Urinary bladder (tissue), 4 donors: ENCODE measurements around the gene MORN5. TPM values are rescaled to one million over a fixed set of nuclear protein-coding genes. Genes with fewer than 3 reads are reported as not detected.

Experiments
- DNase-seq: peaks from one replicate; pipeline ENCODE4 v3.0.0-alpha.2; 2015; ENCODE audit errors: extremely low spot score
- H3K27ac ChIP-seq: one replicate; pipeline ENCODE4 v1.5.1; 2013; ENCODE audit warnings: low read depth, mild to moderate bottlenecking, moderate library complexity
- H3K36me3 ChIP-seq: one replicate; pipeline ENCODE4 v1.6.1; 2013; ENCODE audit warnings: mild to moderate bottlenecking, moderate library complexity; ENCODE audit not compliant: insufficient read depth
- H3K4me1 ChIP-seq: one replicate; pipeline ENCODE4 v1.6.1; 2013; ENCODE audit warnings: mild to moderate bottlenecking, moderate library complexity; ENCODE audit not compliant: insufficient read depth
- H3K4me3 ChIP-seq: one replicate; pipeline ENCODE4 v1.5.1; 2013; ENCODE audit warnings: low read depth, low read length
- WGBS: extraction: QIAGEN DNeasy Blood & Tissue Kit; methylation state at CpG from one replicate; pipeline ENCODE4 v1.1.7; 2013; 5-methylcytosine and 5-hydroxymethylcytosine counted together
- polyA plus RNA-seq: library from polyadenylated mRNA; stranded (reverse); fragments of 200-250 nt; gene quantifications from one replicate; pipeline ENCODE4 v1.2.3, GENCODE V29; 2013
- total RNA-seq: library from RNA; depleted of rRNA; stranded (reverse); fragments of >200 nt; gene quantifications from one replicate; pipeline ENCODE4 v1.2.3, GENCODE V29; 2014
- donor health status: healthy with polysubstance abuse.
- donor health status: healthy.

The MORN5 gene
- total and polyA plus RNA-seq, 2 donors = 8.4 to 22.9 TPM

DNA sequence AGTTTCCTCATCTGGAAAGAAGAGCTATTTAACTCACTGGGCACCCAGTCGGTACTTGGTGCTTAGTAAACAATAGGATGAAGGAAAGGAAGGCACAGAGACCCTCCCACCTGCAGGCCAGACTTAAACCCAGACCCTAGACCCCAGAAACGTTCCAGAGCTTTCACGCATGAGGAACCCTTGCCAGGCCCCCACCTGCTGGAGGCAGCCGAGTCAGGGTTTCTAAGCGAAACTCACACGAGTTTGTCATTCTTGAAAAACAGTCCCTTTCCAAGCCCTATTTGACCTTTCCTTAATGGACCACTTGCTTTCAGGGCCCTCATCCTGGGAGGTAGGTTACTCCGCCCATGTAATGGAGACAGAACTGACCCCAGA lies 30.8 kb upstream of the MORN5 start:
- no peaks in the 10 kb centered on the region for H3K4me1 ChIP-seq
- no peak overlapping the region for H3K4me3 ChIP-seq
- DNase-seq = no peak
- H3K27ac ChIP-seq = no peak overlapping the region
- H3K36me3 ChIP-seq = no peaks in the 10 kb centered on the region
- WGBS = 84% methylated on average over 7 of the region's 7 CpGs

DNA sequence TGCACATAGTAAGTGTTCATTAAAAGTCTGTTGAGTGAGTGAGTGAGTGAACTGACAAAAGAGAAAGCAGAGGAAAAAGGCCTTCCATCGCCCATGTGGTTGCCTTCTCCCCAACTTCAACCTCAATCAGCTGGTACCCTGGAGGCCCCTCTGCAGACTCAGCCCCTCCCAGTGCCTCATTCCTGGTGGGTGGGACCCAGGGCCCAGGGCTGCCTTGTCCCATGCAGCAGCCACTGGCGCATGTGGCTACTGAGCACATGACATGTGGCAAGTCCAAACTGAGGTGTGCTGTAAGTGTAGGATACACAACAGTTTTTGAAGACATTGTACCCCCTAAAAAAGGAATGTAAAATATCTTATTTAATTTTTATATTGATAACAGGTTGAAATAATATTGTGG lies 29.7 kb upstream of the MORN5 start:
- no peak overlapping the region for H3K4me3 ChIP-seq
- 94% methylated on average over 2 of the region's 2 CpGs for WGBS
- no peaks in the 10 kb centered on the region for H3K4me1 ChIP-seq
- no peak overlapping the region for H3K27ac ChIP-seq
- no peaks in the 10 kb centered on the region for H3K36me3 ChIP-seq
- DNase-seq = no peak

DNA sequence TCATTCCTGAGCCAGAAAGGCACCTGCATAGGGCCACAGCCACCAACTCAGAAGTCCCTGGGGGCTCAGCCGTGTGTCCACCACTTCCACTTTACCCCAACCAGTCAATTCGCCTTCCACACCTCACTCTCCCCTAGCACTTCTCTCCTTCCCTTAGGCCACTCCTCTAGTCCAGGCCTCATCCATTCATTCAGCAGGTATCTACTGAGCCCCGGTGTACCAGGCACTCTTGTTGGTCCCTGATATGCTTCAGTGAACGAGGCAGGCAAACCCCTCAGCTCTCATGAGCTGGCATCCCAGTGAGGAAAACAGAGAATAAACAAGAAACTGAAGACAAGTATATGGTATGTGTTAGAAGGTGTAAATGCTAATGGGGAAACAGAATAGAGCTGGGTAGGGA lies 28.9 kb upstream of the MORN5 start:
- H3K4me1 ChIP-seq = no peaks in the 10 kb centered on the region
- WGBS = 77% methylated on average over 4 of the region's 4 CpGs
- H3K27ac ChIP-seq = no peak overlapping the region
- H3K4me3 ChIP-seq = no peak overlapping the region
- no peaks in the 10 kb centered on the region for H3K36me3 ChIP-seq
- DNase-seq = no peak

DNA sequence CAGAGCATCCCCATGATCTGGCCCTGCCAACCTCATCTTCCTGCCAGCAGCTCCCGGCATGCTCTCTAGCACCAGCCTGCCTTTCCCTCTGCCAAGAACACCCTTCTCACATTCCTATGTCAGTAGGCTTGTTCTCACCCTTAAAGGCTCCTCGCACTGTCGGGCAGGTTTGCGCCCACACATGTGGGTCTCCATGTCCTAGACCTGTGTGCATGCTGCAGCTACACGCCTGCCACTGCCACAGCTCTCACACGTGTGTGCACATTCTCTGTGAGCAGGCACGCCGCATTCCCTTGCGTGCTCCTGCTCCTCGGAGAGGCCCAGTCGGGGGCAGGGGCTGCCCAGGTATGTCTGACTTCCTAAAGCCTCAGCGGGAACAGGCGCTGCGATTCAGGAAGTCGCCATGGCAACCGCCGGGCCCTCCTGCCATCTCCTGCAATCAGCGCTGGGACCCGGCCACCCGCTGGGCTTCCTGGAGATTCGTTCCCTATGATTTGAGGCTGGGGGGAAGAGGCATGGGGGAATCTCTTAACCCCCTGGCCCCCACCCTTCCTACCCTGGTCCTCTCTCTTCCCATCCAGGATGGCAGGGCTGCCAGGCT lies 28.2 kb upstream of the MORN5 start:
- 32% methylated on average over 21 of the region's 21 CpGs for WGBS
- Histone ChIP-seq H3K27ac (no peak overlapping the region), H3K4me1 (no peaks in the 10 kb centered on the region), H3K4me3 (no peak overlapping the region), H3K36me3 (no peaks in the 10 kb centered on the region)
- DNase-seq = no peak

DNA sequence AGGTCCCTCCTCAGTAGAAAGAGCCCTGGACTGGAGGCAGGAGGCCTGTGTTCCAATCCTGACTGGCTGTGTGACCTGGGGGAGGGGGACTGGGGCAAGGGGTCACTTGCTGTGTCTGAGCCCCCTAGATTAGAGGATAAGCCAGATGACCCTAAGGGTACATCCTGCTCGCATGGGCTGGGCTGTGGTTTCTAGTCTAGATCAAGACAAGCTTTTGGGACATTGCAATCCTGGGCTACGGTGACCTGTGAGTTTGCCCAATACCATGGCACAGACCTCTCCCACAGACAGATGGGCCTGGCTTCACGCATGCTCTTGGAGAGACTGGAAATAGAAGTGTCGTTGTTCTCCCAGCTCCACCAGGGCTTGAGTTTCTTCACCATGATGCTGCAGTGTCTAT lies 27.2 kb upstream of the MORN5 start:
- WGBS = 90% methylated on average over 4 of the region's 4 CpGs
- no peak overlapping the region for H3K4me3 ChIP-seq
- no peaks in the 10 kb centered on the region for H3K4me1 ChIP-seq
- no peak for DNase-seq
- no peak overlapping the region for H3K27ac ChIP-seq
- no peaks in the 10 kb centered on the region for H3K36me3 ChIP-seq

DNA sequence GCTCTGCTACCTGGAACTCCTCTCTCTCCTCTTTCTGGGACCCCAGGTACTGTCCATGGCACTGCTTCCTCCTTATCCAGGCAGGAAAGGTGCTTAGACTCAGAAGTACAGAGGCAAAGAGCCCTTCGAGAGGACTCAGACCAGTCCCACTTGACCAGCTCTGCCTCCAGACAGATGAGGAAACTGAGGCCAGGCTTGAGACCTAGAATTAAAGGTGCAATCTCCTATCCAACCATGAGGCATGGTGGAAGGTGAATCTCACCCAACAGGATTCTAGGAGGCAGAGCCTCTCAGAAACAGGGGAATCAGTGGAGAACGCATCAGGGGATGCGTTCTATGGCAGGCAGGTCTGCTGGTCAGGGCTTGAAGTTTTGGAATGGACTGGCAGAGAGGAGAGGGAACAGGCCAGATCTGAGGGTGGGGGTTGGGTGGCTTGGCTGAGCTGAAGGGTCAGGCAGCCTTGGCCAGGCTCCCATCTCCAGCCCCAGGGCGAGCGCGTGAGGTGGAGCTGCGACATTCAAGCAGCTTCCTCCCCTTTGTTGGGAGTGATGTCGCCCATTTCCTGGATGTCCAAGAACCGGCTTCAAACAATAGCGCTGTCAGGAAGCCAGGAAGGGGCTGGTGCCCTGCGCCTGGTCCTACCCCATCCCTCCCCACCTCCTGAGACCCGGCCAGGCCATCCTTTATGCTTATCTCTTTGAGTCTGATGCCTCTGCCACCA lies 26.3 kb upstream of the MORN5 start:
- H3K27ac ChIP-seq = no peak overlapping the region
- no peaks in the 10 kb centered on the region for H3K36me3 ChIP-seq
- WGBS = 68% methylated on average over 12 of the region's 12 CpGs
- no peak for DNase-seq
- no peaks in the 10 kb centered on the region for H3K4me1 ChIP-seq
- no peak overlapping the region for H3K4me3 ChIP-seq

DNA sequence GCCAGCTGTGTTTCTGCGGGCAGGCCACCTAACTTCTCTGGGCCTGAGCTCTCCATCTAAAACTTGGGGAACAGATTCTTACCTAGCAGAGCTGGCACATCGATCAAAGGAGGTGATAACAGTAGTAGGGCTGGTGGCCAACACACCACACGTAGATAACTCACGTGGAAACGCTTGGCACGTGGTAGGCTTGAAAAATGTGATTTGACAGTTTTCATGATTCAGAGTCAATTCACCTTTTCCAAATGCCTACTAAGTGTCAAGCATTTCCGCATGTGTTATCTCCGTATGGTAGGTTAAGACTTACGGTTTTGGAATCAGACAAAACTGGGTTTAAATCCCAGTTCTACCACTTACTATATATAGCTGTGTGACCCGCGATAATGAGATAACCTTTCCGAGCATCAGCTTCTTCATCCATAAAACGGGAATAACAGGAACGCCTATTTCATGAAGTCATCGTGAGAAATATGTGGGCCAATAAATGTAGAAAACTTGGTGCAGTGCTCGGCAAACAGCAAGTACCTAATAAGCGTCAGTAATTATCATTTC lies 25.6 kb upstream of the MORN5 start:
- no peak overlapping the region for H3K27ac ChIP-seq
- no peak for DNase-seq

DNA sequence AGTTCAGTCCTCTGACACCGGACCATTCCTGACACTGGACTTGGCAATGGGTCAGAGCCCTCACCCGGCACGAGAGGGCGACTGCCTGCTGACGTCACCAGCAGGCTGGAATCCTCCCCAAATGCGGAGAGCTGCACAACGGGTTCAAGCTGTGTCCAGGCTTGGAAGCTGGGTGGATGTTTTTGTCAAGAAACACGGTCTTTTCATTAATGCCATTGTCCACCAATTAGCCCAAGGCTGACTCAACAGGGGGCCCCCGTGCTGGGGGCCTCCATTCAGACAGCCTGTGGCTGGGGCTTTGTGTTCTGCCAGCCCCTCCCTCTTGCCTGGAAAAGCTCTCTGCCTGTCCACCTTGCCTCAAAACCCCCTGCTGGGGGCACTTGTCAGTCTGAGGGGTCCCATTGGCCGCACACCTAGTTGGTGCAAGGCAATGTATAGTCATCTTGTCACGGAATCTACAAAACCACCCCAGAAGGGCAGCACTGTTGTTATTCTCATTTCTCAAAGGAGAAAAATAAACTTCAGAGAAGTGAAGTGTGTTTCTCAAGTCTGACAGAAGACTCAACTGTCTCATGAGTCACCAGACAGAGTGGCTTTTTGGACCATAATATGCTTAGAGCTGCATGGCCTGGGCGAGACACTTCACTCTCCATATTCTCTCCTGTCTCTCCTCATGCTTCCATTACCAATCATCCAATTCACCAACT lies 24.7 kb upstream of the MORN5 start:
- no peak for DNase-seq
- Histone ChIP-seq H3K36me3 (no peaks in the 10 kb centered on the region), H3K4me1 (no peaks in the 10 kb centered on the region), H3K27ac (no peak overlapping the region), H3K4me3 (no peak overlapping the region)
- 29% methylated on average over 12 of the region's 12 CpGs for WGBS

More for the DNA sequence above, 25.6 kb upstream of the MORN5 start:
- WGBS = 55% methylated on average over 17 of the region's 17 CpGs
- no peak overlapping the region for H3K4me3 ChIP-seq
- no peaks in the 10 kb centered on the region for H3K4me1 ChIP-seq
- H3K36me3 ChIP-seq = no peaks in the 10 kb centered on the region

DNA sequence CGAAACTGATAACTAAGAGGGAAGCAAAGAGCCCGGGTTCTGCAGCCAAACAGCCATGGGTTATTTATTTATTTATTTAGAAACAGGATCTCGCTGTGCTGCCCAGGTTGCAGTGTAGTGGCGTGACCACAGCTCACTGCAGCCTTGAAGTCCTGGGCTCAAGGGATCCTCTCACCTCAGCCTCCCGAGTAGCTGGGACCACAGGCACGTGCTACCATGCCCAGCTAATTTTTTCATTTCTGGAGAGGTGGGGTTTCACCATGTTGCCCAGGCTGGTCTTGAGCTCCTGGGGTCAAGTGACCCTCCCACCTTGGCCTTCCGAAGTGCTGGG lies 24.2 kb upstream of the MORN5 start:
- Histone ChIP-seq H3K27ac (no peak overlapping the region), H3K4me3 (no peak overlapping the region), H3K4me1 (no peaks in the 10 kb centered on the region), H3K36me3 (no peaks in the 10 kb centered on the region)
- no peak for DNase-seq
- WGBS = 93% methylated on average over 7 of the region's 7 CpGs

DNA sequence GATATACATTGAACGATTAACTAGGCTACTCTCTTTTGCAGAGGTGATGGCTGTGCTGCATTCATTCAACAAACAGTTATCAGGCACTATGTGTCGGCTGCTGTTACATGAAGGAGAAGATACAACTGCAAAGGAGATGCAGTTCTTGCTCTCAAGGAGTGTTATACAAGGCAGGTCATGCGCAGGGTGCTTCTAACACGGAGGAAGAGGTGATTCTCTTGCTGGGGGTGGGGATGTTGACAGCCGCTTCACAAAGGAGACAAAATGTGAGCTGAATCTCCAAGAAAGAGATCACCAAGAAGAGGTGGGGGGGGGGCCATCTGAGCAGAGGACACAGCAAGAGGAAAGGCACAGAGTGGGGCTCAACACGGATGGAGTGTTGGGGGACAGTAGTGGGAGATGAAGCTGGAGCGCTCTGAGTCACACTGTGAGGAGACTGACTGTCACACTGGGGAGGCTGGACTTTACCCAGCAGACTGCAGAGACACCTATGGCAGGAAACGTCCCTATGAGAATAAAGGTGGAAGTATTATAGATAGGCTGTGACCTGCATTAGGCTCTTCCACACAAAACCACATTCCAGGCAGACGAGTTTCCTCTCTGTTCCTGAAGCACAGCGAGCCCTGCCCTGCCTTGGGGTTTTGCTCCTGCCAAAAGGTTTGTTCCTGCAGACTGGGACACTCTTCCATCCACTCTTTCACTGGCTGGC lies 21.0 kb upstream of the MORN5 start:
- WGBS = 69% methylated on average over 10 of the region's 10 CpGs
- H3K27ac ChIP-seq = no peak overlapping the region
- H3K4me1 ChIP-seq = no peaks in the 10 kb centered on the region
- H3K4me3 ChIP-seq = no peak overlapping the region
- DNase-seq = no peak
- no peaks in the 10 kb centered on the region for H3K36me3 ChIP-seq

DNA sequence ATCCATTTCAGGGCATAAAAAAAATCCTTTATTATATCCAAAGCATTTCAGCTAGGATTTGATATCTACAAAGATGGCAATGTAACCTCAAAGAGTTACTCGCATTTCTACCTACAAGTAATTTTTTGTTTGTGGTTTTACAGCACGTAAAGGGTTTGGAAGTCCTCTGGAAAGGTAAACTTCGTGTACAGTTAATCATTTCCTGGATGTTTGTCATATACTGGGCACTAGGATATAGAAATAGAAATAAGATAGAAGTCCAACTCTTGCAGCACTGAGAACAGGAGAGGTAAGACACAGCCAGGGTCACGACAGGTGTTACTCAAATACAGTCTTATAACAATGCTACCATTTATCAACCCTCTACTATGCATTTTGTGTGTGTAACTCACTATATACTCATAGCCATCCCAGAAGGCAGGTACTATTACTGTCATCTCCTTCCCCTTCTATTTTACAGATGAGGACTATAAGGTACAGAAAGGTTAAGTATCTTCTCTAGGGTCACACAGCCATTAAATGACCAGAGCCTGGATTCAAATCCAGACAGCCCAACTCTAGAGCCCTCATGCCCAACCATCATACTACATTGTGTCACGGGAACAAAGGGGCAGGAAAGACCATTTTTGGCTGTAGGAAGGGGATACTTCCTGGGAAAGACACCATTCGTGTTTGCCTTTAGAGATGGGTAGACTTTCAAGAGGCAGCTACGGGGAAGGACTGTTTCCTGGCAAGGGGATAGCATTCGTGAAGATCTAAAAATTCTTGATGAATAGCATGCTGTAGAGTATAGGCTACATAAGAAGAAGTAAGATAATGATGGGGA lies 19.1 kb upstream of the MORN5 start:
- DNase-seq = no peak
- no peak overlapping the region for H3K4me3 ChIP-seq
- H3K4me1 ChIP-seq = no peaks in the 10 kb centered on the region
- H3K36me3 ChIP-seq = no peaks in the 10 kb centered on the region
- no peak overlapping the region for H3K27ac ChIP-seq
- WGBS = 76% methylated on average over 8 of the region's 8 CpGs

DNA sequence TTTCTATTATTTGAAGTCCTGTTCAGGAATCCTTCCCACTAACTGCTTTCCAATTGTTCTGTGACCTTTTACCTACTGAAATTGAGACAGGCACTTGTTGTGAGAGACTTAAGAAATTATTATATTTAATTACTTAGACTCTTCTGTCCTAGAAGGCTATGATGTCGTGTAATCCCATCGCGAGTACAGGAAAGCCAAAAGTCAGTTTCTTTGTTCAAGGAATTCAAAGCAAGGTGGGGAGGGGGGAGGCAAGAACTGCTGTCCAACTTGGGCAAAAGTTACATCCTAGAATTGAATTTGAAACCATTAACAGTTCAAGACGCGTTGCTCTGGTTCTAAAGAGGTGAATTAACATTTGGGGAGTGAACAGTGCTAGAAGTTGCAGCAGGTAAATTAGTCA lies 18.0 kb upstream of the MORN5 start:
- Histone ChIP-seq H3K27ac (no peak overlapping the region), H3K4me3 (no peak overlapping the region), H3K36me3 (no peaks in the 10 kb centered on the region), H3K4me1 (no peaks in the 10 kb centered on the region)
- no peak for DNase-seq
- WGBS = 80% methylated on average over 5 of the region's 5 CpGs

DNA sequence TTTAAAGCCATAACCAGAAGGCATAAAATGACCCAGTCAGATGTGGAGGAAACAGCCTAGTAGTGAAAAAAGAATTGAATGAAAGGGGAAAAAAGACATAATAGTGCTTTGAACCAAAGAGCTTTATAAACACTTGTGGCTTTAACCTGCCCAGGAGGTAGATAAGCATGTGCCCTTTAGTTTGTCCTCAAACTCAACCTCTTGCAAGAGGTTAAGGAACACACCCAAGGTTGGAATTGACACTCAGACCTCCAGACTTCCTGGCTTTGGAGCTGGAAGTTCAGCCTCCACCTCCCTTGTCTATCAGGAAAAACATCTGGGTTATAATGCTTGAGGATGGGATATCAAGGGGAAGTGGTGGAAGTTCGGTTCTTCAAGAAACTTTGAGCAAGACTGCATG lies 16.4 kb upstream of the MORN5 start:
- WGBS = 81% methylated on average over 1 of the region's 1 CpG
- Histone ChIP-seq H3K4me1 (no peaks in the 10 kb centered on the region), H3K27ac (no peak overlapping the region), H3K36me3 (no peaks in the 10 kb centered on the region), H3K4me3 (no peak overlapping the region)
- no peak for DNase-seq
